Astrocyte (in vitro differentiated cells and primary cell): ENCODE data around the gene CLEC16A. TPM values are rescaled to one million over a fixed set of nuclear protein-coding genes. Genes with fewer than 3 reads are reported as not detected.

Experiments
- DNase-seq: peaks from one replicate; pipeline ENCODE4 v3.0.0-alpha.2; 2010; ENCODE audit warnings: low read depth
- FAIRE-seq: peaks from 2 replicates; lab custom pipeline; 2011; peaks lifted over from hg19 to GRCh38; lab: Jason Lieb, UNC
- H2AFZ ChIP-seq: 2 replicates; pipeline ENCODE4 v1.6.0; 2012; ENCODE audit warnings: low read depth, low read length, inconsistent platforms
- H3K27ac ChIP-seq: 2 replicates; pipeline ENCODE4 v1.5.1; 2011; ENCODE audit warnings: low read depth, low read length, inconsistent platforms
- H3K27me3 ChIP-seq: 2 replicates; pipeline ENCODE4 v1.6.0; 2011; ENCODE audit warnings: low read length, inconsistent platforms; ENCODE audit not compliant: insufficient read depth
- H3K36me3 ChIP-seq: 2 replicates; pipeline ENCODE4 v1.5.1; 2011; ENCODE audit warnings: low read length, inconsistent platforms; ENCODE audit not compliant: insufficient read depth
- H3K4me1 ChIP-seq: 2 replicates; pipeline ENCODE4 v1.5.1; 2011; ENCODE audit warnings: low read length, inconsistent platforms; ENCODE audit not compliant: insufficient read depth
- H3K4me2 ChIP-seq: 2 replicates; pipeline ENCODE4 v1.6.0; 2012; ENCODE audit warnings: low read length, inconsistent platforms
- H3K4me3 ChIP-seq: 2 replicates; pipeline ENCODE4 v1.5.1; 2011; ENCODE audit warnings: low read depth, mild to moderate bottlenecking, low read length, inconsistent platforms; ENCODE audit not compliant: insufficient read depth
- H3K79me2 ChIP-seq: 2 replicates; pipeline ENCODE4 v1.6.0; 2012; ENCODE audit warnings: mild to moderate bottlenecking, low read length, inconsistent platforms; ENCODE audit not compliant: insufficient read depth
- H3K9ac ChIP-seq: 2 replicates; pipeline ENCODE4 v1.6.0; 2012; ENCODE audit warnings: mild to moderate bottlenecking, low read length, inconsistent platforms
- H3K9me3 ChIP-seq: 2 replicates; pipeline ENCODE4 v1.5.1; 2012; ENCODE audit warnings: low read depth, mild to moderate bottlenecking, low read length, inconsistent platforms; ENCODE audit not compliant: insufficient read depth
- H4K20me1 ChIP-seq: 2 replicates; pipeline ENCODE4 v1.6.0; 2012; ENCODE audit warnings: low read length, inconsistent platforms; ENCODE audit not compliant: insufficient read depth
- H3K27ac Mint-ChIP-seq: one replicate; pipeline ENCODE4 v1.8.0; 2021; ENCODE audit warnings: mild to moderate bottlenecking, mixed read lengths; ENCODE audit not compliant: unreplicated experiment
- H3K27me3 Mint-ChIP-seq: one replicate; pipeline ENCODE4 v1.8.0; 2021; ENCODE audit warnings: low read depth, mixed read lengths; ENCODE audit not compliant: unreplicated experiment
- H3K36me3 Mint-ChIP-seq: one replicate; pipeline ENCODE4 v1.8.0; 2021; ENCODE audit warnings: low read depth, mixed read lengths; ENCODE audit not compliant: unreplicated experiment
- H3K4me1 Mint-ChIP-seq: one replicate; pipeline ENCODE4 v1.8.0; 2021; ENCODE audit warnings: low read depth, mixed read lengths; ENCODE audit not compliant: unreplicated experiment
- H3K4me3 Mint-ChIP-seq: one replicate; pipeline ENCODE4 v1.8.0; 2021; ENCODE audit warnings: mild to moderate bottlenecking, moderate library complexity, mixed read lengths; ENCODE audit not compliant: unreplicated experiment
- H3K9me3 Mint-ChIP-seq: one replicate; pipeline ENCODE4 v1.8.0; 2021; ENCODE audit warnings: mild to moderate bottlenecking, mixed read lengths; ENCODE audit not compliant: unreplicated experiment
- CTCF ChIP-seq: IDR thresholded peaks from 2 replicates; pipeline ENCODE4 v1.5.1; 2011; ENCODE audit warnings: low read depth, mild to moderate bottlenecking, inconsistent platforms, low read length, moderate library complexity; ENCODE audit not compliant: insufficient read depth
- EZH2 ChIP-seq: IDR thresholded peaks from 2 replicates; pipeline ENCODE4 v1.6.1; 2012; ENCODE audit warnings: mild to moderate bottlenecking, low read length, inconsistent platforms; ENCODE audit not compliant: insufficient read depth
- total RNA-seq: library from RNA; stranded (reverse); gene quantifications from 2 replicates; pipeline ENCODE4 v1.2.1, GENCODE V29; 2021

Gene CLEC16A
- total RNA-seq, 1 donor from 2014 or later, result 31.7 TPM

GRCh38 chr16:11023262-11024039 lies 79.1 kb downstream of the CLEC16A start:
- H3K36me3 ChIP-seq, result peaks cover 11% of the 10 kb centered on the region
- no peak for DNase-seq
- H3K27ac ChIP-seq, result no peak overlapping the region
- H2AFZ ChIP-seq, result no peak overlapping the region
- Mint-ChIP-seq H3K4me1 (no peaks in the 10 kb centered on the region), H3K9me3 (peaks cover 14% of the 10 kb centered on the region), H3K36me3 (peaks cover 56% of the 10 kb centered on the region), H3K4me3 (no peak overlapping the region), H3K27me3 (no peaks in the 10 kb centered on the region), H3K27ac (no peak overlapping the region)
- no peak for TF ChIP-seq EZH2
- no peak for TF ChIP-seq CTCF
- H3K79me2 ChIP-seq, result no peaks in the 10 kb centered on the region
- no peaks in the 10 kb centered on the region for H3K27me3 ChIP-seq
- H4K20me1 ChIP-seq, result no peaks in the 10 kb centered on the region
- peaks cover 3% of the 10 kb centered on the region for H3K9me3 ChIP-seq
- FAIRE-seq, result no peak
- no peak overlapping the region for H3K4me3 ChIP-seq
- no peak overlapping the region for H3K4me2 ChIP-seq
- H3K9ac ChIP-seq, result no peak overlapping the region
- H3K4me1 ChIP-seq, result peaks cover 14% of the 10 kb centered on the region

- peaks cover 66% of the 10 kb centered on the region for H3K36me3 Mint-ChIP-seq
- no peak overlapping the region for H3K4me3 ChIP-seq
- no peak overlapping the region for H2AFZ ChIP-seq
- no peak overlapping the region for H3K27ac Mint-ChIP-seq
- no peaks in the 10 kb centered on the region for H4K20me1 ChIP-seq
- peaks cover 11% of the 10 kb centered on the region for H3K36me3 ChIP-seq
- peaks cover 23% of the 10 kb centered on the region for H3K9me3 Mint-ChIP-seq
- FAIRE-seq, result no peak
- no peaks in the 10 kb centered on the region for H3K79me2 ChIP-seq
- no peak overlapping the region for H3K9ac ChIP-seq
- H3K27ac ChIP-seq, result peak overlapping the region; percentile 9
- no peak overlapping the region for H3K4me3 Mint-ChIP-seq
- TF ChIP-seq CTCF (no peak), EZH2 (no peak)
- peaks cover 3% of the 10 kb centered on the region for H3K9me3 ChIP-seq
- peaks cover 14% of the 10 kb centered on the region for H3K4me1 ChIP-seq
- no peaks in the 10 kb centered on the region for H3K4me1 Mint-ChIP-seq
- H3K4me2 ChIP-seq, result peak overlapping the region; percentile 20
- no peaks in the 10 kb centered on the region for H3K27me3 Mint-ChIP-seq
- DNase-seq, result peak; percentile 64
- H3K27me3 ChIP-seq, result no peaks in the 10 kb centered on the region
Measured at GRCh38 chr16:11024333-11025053, 80.1 kb downstream of the CLEC16A start.
